MM.1S (cell line): ENCODE results near the gene ADAM30.
"Not testable (repeated sequence)": the region's sequence is repeated elsewhere in the genome, so short reads cannot be mapped to it uniquely, and the experiment has no call there.

Experiments used
- DNase-seq: peaks from one replicate; pipeline ENCODE4 v3.0.0-alpha.2; 2015
- H2AFZ ChIP-seq: fragments of 300-600 bp; sonication (generic); 2 replicates; pipeline ENCODE4 v1.6.0; 2016; ENCODE audit warnings: antibody characterized with exemption, low read length
- H3F3A ChIP-seq: fragments of 300-600 bp; sonication (generic); 2 replicates; pipeline ENCODE4 v1.6.1; 2016; ENCODE audit warnings: mild to moderate bottlenecking, antibody characterized with exemption, low read length, moderate library complexity, mixed read lengths; ENCODE audit not compliant: insufficient read depth
- H3K27ac ChIP-seq: fragments of 300-600 bp; sonication (generic); 2 replicates; pipeline ENCODE4 v1.5.1; 2016; ENCODE audit warnings: mild to moderate bottlenecking, low read length
- H3K27me3 ChIP-seq: fragments of 300-600 bp; sonication (generic); replicated peaks from 2 replicates; pipeline ENCODE4 v1.6.0; 2016; ENCODE audit warnings: low read length; ENCODE audit not compliant: insufficient read depth
- H3K36me3 ChIP-seq: fragments of 300-600 bp; sonication (generic); replicated peaks from 2 replicates; pipeline ENCODE4 v1.6.1; 2016; ENCODE audit warnings: mild to moderate bottlenecking, low read length, mixed read lengths; ENCODE audit not compliant: insufficient read depth
- H3K4me1 ChIP-seq: fragments of 300-600 bp; sonication (generic); 2 replicates; pipeline ENCODE4 v1.6.1; 2016; ENCODE audit warnings: low read length, mixed read lengths
- H3K4me2 ChIP-seq: fragments of 300-600 bp; sonication (generic); 2 replicates; pipeline ENCODE4 v1.6.0; 2016; ENCODE audit warnings: low read depth, low read length
- H3K4me3 ChIP-seq: fragments of 300-600 bp; sonication (generic); 2 replicates; pipeline ENCODE4 v1.5.1; 2016; ENCODE audit warnings: low read length, mixed read lengths
- H3K79me2 ChIP-seq: fragments of 300-600 bp; sonication (generic); 2 replicates; pipeline ENCODE4 v1.6.1; 2016; ENCODE audit warnings: mixed run types, low read length, mixed read lengths
- H3K9ac ChIP-seq: fragments of 300-600 bp; sonication (generic); 2 replicates; pipeline ENCODE4 v1.6.1; 2016; ENCODE audit warnings: low read length, mixed read lengths
- H3K9me2 ChIP-seq: fragments of 300-600 bp; sonication (generic); replicated peaks from 2 replicates; pipeline ENCODE4 v1.6.1; 2016; ENCODE audit warnings: mild to moderate bottlenecking, low read length, mixed read lengths; ENCODE audit not compliant: insufficient read depth
- H3K9me3 ChIP-seq: fragments of 300-600 bp; sonication (generic); replicated peaks from 2 replicates; pipeline ENCODE4 v1.6.1; 2016; ENCODE audit warnings: mild to moderate bottlenecking, low read length, mixed read lengths; ENCODE audit not compliant: insufficient read depth
- H4K20me1 ChIP-seq: fragments of 300-600 bp; sonication (generic); 2 replicates; pipeline ENCODE4 v1.6.1; 2016; ENCODE audit warnings: mild to moderate bottlenecking, low read length, moderate library complexity, mixed read lengths; ENCODE audit not compliant: insufficient read depth
- EZH2 ChIP-seq: fragments of 300-600 bp; sonication (generic); optimal IDR thresholded peaks from 2 replicates; pipeline ENCODE3; 2017; ENCODE audit warnings: low read depth, mild to moderate bottlenecking, antibody characterized with exemption, low read length, mixed read lengths
- EZH2phosphoT487 ChIP-seq: fragments of 300-600 bp; sonication (generic); IDR thresholded peaks from 2 replicates; pipeline ENCODE4 v1.6.1; 2018; ENCODE audit warnings: antibody characterized with exemption, low read length
- TF ChIP-seq, protein P1 (sequence below): fragments of 300-600 bp; sonication (generic); IDR thresholded peaks from 2 replicates; pipeline ENCODE4 v1.5.1; 2016; ENCODE audit warnings: antibody characterized with exemption, low read length, mixed read lengths

The ADAM30 gene

DNA sequence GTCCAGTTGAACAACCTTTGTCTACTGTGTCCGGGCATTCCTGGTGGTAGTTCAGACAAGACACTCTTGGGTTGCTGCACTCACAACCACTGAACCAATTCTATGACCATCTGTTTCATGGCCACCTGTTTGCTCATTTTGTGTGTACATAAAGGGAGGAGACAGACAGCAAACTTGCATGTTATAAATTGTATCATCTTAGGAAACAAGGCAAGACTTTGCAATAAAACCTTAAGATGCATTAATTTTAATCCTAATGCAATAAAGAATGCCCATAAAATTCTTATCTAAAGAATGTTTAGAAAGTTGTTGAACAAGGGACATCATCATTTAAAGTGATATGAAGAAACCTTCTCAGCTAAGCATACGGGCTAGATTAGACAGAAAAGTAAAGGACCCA, 34.8 kb downstream of the ADAM30 start:
- Histone ChIP-seq H3K9ac (no peak overlapping the region), H3K4me1 (no peaks in the 10 kb centered on the region), H3K4me2 (no peak overlapping the region), H3K27ac (no peak overlapping the region), H4K20me1 (no peaks in the 10 kb centered on the region), H3K9me2 (no peaks in the 10 kb centered on the region), H3K4me3 (no peak overlapping the region), H3K27me3 (no peaks in the 10 kb centered on the region), H3K36me3 (no peaks in the 10 kb centered on the region), H3F3A (no peaks in the 10 kb centered on the region), H3K79me2 (no peaks in the 10 kb centered on the region), H2AFZ (no peak overlapping the region), H3K9me3 (no peaks in the 10 kb centered on the region)
- no peak for DNase-seq
- TF ChIP-seq EZH2phosphoT487, result no peak
- no peak for TF ChIP-seq EZH2
- TF ChIP-seq, protein P1, sequence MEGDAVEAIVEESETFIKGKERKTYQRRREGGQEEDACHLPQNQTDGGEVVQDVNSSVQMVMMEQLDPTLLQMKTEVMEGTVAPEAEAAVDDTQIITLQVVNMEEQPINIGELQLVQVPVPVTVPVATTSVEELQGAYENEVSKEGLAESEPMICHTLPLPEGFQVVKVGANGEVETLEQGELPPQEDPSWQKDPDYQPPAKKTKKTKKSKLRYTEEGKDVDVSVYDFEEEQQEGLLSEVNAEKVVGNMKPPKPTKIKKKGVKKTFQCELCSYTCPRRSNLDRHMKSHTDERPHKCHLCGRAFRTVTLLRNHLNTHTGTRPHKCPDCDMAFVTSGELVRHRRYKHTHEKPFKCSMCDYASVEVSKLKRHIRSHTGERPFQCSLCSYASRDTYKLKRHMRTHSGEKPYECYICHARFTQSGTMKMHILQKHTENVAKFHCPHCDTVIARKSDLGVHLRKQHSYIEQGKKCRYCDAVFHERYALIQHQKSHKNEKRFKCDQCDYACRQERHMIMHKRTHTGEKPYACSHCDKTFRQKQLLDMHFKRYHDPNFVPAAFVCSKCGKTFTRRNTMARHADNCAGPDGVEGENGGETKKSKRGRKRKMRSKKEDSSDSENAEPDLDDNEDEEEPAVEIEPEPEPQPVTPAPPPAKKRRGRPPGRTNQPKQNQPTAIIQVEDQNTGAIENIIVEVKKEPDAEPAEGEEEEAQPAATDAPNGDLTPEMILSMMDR, result no peak

DNA sequence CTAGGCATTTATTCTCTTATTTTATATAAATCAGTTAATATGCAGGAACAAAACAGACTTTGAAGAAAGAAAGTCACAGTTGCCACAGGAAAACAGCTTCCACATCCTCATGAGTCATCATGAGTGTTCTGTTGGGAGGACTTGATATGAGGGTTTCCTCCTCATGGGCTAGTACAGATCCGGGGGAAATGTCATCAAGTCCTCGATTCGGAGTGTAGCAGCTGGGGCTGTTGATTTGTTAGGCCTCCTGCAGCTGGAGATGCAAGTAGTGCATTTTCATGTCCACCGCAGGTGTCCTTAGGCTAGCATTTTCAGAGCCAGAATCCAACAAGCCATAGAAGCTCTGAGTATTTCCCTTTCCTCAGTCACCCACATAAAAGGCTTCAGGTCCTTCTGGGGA, 36.7 kb downstream of the ADAM30 start:
- no peak overlapping the region for H3K9ac ChIP-seq
- no peaks in the 10 kb centered on the region for H3K36me3 ChIP-seq
- DNase-seq, result peak; percentile 69
- no peak overlapping the region for H3K4me3 ChIP-seq
- TF ChIP-seq EZH2 (no peak), EZH2phosphoT487 (no peak)
- TF ChIP-seq, protein P1, result no peak
- no peaks in the 10 kb centered on the region for H4K20me1 ChIP-seq
- no peaks in the 10 kb centered on the region for H3F3A ChIP-seq
- no peaks in the 10 kb centered on the region for H3K27me3 ChIP-seq
- no peak overlapping the region for H2AFZ ChIP-seq
- no peaks in the 10 kb centered on the region for H3K4me1 ChIP-seq
- H3K4me2 ChIP-seq, result no peak overlapping the region
- H3K27ac ChIP-seq, result peak overlapping the region; percentile 25; the same call in 1 of the 2 replicates
- H3K9me3 ChIP-seq, result no peaks in the 10 kb centered on the region
- H3K79me2 ChIP-seq, result no peaks in the 10 kb centered on the region
- H3K9me2 ChIP-seq, result no peaks in the 10 kb centered on the region

DNA sequence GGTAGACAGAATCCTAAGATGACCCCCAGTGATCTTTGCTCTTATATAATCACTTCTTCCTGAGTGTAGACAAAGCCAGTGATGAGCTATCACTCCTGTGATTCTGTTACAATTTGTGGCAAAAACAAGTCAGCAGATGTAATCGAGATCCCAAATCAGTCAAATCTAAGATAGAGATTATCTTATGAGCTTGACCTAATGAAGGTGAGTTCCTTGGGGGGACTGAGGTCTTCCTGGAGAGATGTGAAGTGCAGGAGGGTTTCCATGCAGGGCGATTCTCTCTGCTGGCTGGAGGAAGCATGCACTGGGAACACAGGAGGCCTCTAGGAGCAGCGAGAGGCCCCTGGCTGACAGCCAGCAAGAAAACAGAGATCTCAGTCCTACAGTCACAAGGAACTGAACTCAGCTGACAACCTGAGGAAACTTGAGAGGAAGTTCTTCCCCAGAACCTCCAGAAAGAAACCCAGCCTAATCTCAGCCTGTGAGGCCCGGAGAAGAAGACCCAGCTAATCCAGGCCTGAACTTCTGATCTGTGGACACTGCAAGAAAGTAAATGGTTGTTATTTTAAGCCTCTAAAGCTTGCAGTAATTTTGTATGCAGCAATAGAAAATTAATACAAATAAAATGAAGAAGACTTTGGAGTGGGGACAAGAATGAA, 37.6 kb downstream of the ADAM30 start:
- H3K4me1 ChIP-seq, DNase-seq, H2AFZ ChIP-seq, H3K4me3 ChIP-seq, H4K20me1 ChIP-seq, H3K27me3 ChIP-seq, H3K79me2 ChIP-seq, H3K36me3 ChIP-seq, H3K9me3 ChIP-seq, H3F3A ChIP-seq, H3K27ac ChIP-seq, H3K9me2 ChIP-seq, H3K4me2 ChIP-seq, H3K9ac ChIP-seq: not testable (repeated sequence)

DNA sequence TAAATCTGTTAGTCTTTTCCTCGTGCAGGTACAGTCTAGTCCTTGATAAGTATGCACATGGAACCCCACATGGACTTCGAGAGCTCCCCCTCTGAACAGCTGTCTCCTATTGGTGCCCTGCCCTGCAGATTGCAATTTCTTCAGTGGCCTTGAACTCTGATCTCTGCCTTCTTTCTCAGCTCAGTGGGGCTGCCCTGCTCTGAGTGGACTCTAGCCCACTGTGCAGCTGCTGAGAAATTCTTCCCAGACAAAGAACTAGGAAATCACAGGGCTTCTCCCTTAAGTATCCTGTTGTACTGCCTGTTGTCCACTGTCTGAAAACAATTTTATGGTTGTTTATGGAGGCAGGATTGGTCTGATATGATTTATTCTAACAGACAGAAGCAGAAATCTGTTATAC, 38.2 kb downstream of the ADAM30 start:
- no peak overlapping the region for H3K9ac ChIP-seq
- no peaks in the 10 kb centered on the region for H3K9me3 ChIP-seq
- no peak overlapping the region for H3K4me2 ChIP-seq
- H3K9me2 ChIP-seq, result no peaks in the 10 kb centered on the region
- no peaks in the 10 kb centered on the region for H3K27me3 ChIP-seq
- H3K4me1 ChIP-seq, result no peaks in the 10 kb centered on the region
- H2AFZ ChIP-seq, result no peak overlapping the region
- TF ChIP-seq EZH2phosphoT487 (no peak), EZH2 (no peak)
- TF ChIP-seq, protein P1, result no peak
- no peak overlapping the region for H3K27ac ChIP-seq
- H3K79me2 ChIP-seq, result no peaks in the 10 kb centered on the region
- no peaks in the 10 kb centered on the region for H4K20me1 ChIP-seq
- H3K4me3 ChIP-seq, result no peak overlapping the region
- H3K36me3 ChIP-seq, result no peaks in the 10 kb centered on the region
- no peak for DNase-seq
- no peaks in the 10 kb centered on the region for H3F3A ChIP-seq
